ENCODE data around the gene SERPINH1. TPM values are rescaled to one million over a fixed set of nuclear protein-coding genes. Genes with fewer than 3 reads are reported as not detected.

SERPINH1 gene
- total RNA-seq, 2 donors from 2014 or later, result 105 to 137 TPM

DNA sequence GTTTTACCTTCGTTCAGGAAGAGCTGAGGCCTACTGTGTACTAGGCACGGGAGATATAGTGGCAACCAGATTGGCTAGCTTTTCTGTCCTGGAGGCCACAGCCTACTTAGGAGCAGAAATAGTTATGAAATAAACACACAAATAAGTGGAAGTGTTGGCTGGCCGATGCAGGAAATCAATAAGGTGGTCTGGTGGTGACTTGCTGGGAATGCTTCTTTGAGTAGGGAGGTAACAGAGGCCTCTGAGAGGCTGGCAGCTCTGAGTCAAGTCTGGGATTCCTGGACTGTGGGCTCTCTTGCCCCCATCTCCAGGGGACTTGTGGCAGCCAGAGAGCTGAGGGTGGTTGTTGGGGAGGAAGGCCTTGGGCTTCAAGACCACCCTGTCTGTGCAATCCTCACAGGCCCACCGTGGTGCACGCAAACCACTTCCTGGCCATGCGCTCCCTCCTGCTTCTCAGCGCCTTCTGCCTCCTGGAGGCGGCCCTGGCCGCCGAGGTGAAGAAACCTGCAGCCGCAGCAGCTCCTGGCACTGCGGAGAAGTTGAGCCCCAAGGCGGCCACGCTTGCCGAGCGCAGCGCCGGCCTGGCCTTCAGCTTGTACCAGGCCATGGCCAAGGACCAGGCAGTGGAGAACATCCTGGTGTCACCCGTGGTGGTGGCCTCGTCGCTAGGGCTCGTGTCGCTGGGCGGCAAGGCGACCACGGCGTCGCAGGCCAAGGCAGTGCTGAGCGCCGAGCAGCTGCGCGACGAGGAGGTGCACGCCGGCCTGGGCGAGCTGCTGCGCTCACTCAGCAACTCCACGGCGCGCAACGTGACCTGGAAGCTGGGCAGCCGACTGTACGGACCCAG, 4.1 kb downstream of the SERPINH1 start:
- intact Hi-C loops (cut with DNase I), result no loop called here
- DNase-seq, result no peak
- ATAC-seq, result no peak

GRCh38 chr11:75566763-75567279, 4.8 kb downstream of the SERPINH1 start:
- ATAC-seq (no peak), DNase-seq (no peak)
- intact Hi-C loops (cut with DNase I), result no loop called here

- intact Hi-C loops (cut with DNase I), result no loop called here
- ATAC-seq (no peak), DNase-seq (no peak)
Observed at GRCh38 chr11:75567971-75568370, 5.9 kb downstream of the SERPINH1 start.

- intact Hi-C loops (cut with DNase I), result no loop called here
- no peak for ATAC-seq
Observed at GRCh38 chr11:75568616-75569219, 6.7 kb downstream of the SERPINH1 start.

GRCh38 chr11:75570559-75571139, 8.6 kb downstream of the SERPINH1 start:
- ATAC-seq, result no peak
- intact Hi-C loops (cut with DNase I), result no loop called here
- DNase-seq, result no peak

More at GRCh38 chr11:75568616-75569219, 6.7 kb downstream of the SERPINH1 start:
- no peak for DNase-seq

- intact Hi-C loops (cut with DNase I), result no loop called here
- ATAC-seq (no peak), DNase-seq (no peak)
Observed at GRCh38 chr11:75571625-75572024, 9.6 kb downstream of the SERPINH1 start.

DNA sequence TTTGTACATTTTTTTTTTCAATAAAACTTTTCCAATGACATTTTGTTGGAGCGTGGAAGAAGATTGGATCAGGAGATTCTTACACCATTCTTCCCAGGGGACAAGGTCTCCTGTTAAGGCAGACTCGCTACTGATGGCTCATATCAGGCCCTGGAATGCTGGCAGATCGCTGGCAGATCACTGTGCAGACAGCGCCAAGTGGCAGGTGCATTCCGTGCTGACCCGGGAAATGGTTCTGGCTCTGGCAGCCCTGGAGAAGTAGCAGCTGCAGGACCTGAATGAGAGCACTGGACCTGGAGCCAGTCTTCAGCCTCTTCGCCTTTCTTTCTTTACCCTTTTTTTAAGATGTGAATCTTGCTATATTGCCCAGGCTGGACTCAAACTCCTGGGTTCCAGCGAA, 10.7 kb downstream of the SERPINH1 start:
- intact Hi-C loops (cut with DNase I), result no loop called here
- ATAC-seq, result no peak
- no peak for DNase-seq

DNA sequence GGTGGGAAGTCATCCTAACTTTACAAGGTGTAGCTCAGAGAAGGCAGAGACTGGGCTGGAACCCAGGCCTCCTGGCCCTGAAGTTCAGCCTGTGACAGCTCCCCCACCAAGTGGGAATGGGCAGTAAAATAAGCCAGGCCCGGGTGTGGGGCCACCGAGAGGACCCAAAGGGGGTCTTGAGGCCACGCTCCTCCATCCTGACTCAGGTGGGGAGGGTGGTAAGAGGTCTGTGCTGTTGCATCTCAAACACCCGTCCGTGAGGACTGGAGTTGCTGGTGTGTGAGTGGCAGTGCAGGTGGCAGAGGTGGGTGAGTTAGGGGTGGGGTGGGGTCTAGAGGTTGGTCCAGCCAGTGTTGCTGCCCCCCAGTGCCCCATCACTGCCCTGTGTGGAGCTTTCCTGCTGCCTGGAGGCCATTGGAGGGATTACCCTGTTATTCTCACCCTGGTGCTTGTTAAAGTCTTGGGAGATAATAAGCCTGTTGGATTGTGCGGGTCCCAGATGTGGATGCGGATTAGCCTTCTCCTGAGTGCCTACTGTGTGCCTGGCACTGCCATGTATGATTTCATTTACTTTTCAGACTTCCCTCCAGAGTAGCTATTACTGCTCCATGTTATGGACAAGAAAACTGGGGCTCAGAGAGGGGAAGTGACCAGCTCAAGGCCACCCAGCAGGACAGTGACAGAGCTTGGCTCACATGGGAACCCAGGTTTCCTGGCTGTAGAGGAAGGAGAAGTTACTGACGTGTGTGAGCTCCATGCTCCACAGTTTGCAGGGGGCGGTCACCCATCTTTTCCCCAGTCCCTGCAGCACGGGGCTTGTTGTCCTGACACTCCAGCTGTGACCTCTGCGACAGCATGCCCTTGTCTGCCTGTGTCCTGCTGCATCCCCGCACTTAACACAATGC, 12.9 kb downstream of the SERPINH1 start:
- intact Hi-C loops (cut with DNase I), result loop anchor here in 1 of 2 donors (2.0 kb wide), 1 partner anchor 28 kb away; no protein-coding TSS in a partner anchor
- ATAC-seq, result peak; percentile 9 to 19

DNA sequence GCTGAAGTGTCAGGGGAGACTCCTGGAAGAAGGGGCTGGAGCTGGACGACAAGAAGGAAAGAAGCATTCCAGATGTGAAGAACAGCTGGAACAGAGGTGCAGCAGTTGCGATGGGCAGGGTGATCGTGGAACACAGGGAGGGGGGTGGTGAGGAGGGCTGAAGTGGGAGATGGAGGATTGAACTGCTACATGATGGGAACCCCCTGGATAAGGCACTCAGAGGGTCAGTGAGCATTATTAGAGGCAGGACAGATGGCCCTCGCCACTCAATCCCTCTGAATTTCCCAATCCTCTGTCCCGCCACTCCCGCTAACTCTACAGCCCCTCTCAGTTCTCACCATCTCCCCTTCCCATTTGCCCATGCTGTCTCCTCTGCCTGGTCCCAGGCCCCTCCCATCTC, 14.0 kb downstream of the SERPINH1 start:
- intact Hi-C loops (cut with DNase I), result no loop called here
- DNase-seq, result no peak
- peak in 1 of 2 donors; percentile 2 for ATAC-seq

More for the DNA sequence above, 12.9 kb downstream of the SERPINH1 start:
- DNase-seq, result no peak

GRCh38 chr11:75576499-75576918, 14.5 kb downstream of the SERPINH1 start:
- intact Hi-C loops (cut with DNase I), result no loop called here
- DNase-seq, result no peak
- peak; percentile 11 to 55 for ATAC-seq

DNA sequence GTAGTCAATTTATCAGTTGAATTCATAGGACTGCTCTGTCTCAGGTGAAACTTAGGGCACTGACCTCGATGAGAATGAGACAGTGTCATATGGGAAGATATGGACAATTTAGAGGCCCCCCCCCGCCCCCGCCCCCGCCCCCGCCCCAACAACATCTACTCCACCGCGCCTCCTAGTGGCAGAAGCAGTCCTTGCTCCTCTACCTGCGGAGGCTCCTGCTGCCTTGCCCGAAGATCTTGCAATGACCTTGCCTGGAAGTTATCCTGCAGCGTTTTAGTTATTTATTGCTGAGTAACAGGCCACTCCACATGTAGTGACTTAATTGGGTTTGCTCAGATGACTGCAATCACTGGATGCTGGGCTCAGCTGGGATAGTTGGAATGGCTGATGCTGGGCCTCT, 15.2 kb downstream of the SERPINH1 start:
- ATAC-seq (no peak), DNase-seq (peak; percentile 66)
- intact Hi-C loops (cut with DNase I), result no loop called here

DNA sequence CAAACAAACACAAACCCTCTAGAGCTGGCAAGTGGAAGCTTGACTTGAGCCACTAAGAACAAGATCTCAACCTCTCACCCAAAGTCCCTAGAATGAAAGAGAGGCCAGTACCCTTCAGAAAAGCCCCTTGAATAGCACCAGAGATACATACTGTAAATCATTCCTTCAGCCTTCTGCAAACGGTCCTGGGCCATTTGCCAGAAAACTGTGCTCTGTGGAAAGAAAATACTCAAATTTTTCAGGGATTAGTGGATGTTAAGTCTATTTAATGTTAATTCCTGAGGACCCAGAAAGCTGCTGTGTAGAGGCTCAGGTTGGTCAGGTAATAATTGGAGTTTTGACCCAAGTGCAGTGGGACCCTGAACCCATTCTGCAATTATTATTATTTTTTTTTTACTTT, 16.9 kb downstream of the SERPINH1 start:
- DNase-seq (no peak), ATAC-seq (no peak)
- intact Hi-C loops (cut with DNase I), result no loop called here

DNA sequence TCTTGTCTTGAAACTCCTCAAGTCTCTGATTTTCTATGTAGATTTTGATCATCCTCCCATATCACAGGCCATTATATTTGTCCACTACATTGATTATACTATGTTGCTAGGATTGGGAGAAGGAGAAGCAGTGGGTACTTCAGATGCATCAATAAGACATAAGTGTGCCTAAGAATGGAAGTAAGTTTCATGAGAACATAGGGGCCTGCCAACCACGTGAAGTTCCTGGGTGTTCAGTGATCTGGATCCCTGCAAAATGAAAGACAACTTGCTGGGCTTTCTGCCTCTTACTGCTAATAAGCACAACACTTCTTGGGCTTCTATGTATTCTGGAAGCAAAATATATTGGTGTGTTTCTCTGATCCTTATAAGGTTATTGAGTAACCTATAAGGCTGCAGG, 17.8 kb downstream of the SERPINH1 start:
- intact Hi-C loops (cut with DNase I), result no loop called here
- DNase-seq (no peak), ATAC-seq (no peak)

- intact Hi-C loops (cut with DNase I), result no loop called here
- DNase-seq, result peak; percentile 22
- ATAC-seq, result no peak
Observed at GRCh38 chr11:75582506-75582894, 20.4 kb downstream of the SERPINH1 start.

DNA sequence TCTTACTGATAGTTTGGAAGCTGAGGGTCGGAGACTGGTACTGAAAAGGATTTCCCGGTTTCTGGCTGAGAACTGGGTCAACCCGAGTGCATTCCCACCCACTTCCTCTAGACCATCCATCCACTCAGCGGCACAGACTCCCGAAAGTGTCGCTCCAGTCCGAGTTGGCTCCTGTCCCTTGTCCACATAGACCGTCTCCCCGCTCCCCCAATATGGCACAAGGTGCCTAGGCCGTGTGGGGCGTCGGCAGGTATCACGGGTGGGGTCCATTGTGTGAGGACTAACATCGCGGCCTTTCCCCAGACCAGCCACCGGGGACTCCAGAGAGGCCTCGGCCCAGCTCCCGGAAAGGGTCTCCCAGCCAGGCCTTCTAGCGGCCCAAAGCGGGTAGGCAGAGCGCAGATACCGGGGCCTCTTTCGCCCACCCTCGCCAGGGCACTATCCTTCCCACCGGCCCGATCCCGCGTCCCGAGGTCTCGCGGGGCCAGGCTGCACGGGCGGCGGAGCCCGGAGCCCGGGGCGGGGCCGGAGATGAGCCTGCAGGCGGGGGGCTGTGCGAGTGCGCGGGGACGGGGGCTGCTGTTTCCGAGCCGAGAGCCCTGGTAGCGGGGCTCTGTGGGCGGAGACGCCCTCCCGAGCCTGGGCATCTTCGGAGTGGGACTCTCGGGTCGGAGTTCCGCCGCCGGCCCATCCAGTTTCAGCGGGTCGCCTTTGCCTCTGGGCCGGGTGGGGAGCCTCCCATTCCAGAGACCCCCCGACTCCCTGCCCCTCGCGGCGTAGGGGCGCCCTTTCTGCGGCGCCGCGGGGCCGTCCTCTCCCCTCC, 21.1 kb downstream of the SERPINH1 start:
- intact Hi-C loops (cut with DNase I), result loop anchor here in 1 of 2 donors (1.0 kb wide), 1 partner anchor 21 kb away; the partner anchor contains the start of gene SERPINH1
- DNase-seq, result peak; percentile 80

DNA sequence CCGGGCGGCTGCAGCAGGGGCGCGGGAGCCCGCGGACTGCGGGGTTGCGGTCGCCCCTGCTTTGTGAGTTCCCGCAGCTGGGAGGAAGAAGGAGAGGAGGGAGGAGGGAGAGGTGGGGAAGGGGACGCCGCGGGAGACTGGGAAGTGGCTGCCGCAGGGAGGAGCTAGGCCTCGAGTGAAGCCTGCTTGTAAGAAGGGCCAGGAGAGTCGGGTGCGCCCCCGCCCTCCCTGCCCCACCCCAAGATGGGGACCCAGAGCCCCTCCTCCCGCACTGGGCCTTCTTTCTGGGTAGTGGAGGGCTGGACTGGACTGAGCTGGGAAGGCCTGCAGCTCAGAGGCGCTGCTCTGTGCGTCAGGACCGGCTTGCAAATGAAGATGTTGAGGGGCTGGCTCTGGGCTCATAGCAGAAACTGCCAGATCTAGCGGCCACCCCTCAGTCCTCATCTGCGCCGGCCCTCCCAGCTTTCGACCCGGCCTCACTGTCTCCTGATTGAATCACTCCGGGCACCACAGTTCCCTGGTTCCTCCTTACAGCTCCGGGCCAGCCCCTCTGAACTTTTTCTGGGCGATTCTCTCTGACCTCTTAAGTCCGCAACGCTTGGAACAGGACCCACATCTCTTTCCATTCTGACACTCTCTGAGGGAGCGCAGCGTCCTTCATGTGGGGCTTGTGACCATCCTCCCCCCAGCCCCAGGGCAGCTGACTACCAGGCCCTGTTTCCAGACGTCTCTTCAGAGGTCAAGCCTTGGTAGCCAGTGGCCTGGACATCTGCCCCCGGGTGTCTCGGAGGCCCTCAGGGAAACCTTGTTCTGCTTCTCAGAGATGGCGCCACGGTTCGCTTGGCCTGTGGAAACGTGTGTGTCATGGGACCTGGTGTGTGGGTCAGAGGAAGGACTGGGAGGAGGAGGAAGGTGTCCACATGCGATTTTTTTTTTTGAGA, 21.9 kb downstream of the SERPINH1 start:
- ATAC-seq, result peak; percentile 72 to 82
- intact Hi-C loops (cut with DNase I), result loop anchor here in 1 of 2 donors (1.0 kb wide), 1 partner anchor 22 kb away; the partner anchor contains the start of gene SERPINH1

More for the DNA sequence above, 21.1 kb downstream of the SERPINH1 start:
- peak; percentile 74 to 81 for ATAC-seq

More for the DNA sequence above, 21.9 kb downstream of the SERPINH1 start:
- peak; percentile 81 for DNase-seq
